Sciatic nerve (tissue), 2 donors: ENCODE results near the gene ANXA7. TPM values are rescaled to one million over a fixed set of nuclear protein-coding genes. Genes with fewer than 3 reads are reported as not detected.

ENCODE experiments used
- ATAC-seq: fragments of 200-7000 bp; cut with Tn5 transposase; one replicate; pipeline ENCODE4 v1.9.1; 2020; ENCODE audit warnings: mild to moderate bottlenecking, moderate library complexity
- DNase-seq: peaks from one replicate; pipeline ENCODE4 v3.0.0-alpha.2; 2020; ENCODE audit warnings: low spot score
- intact Hi-C: fragments of 100-400 bp; cut with DNase I; formaldehyde crosslinking; loops from one replicate; pipeline ENCODE4 v1.14.2; 2022
- total RNA-seq: library from RNA; stranded (reverse); fragmentation: NEBNext Ultra II Directional; extraction: Animal tissue kit (Norgen Biotek cat#: 25700); gene quantifications from one replicate; pipeline ENCODE4 v1.2.1, GENCODE V29; 2021
- donor health status: DM: no; HTN: no; CAD: no.
- donor health status: DM: no; HTN: no; CAD: no.

Gene ANXA7
- total RNA-seq = 109 TPM

DNA sequence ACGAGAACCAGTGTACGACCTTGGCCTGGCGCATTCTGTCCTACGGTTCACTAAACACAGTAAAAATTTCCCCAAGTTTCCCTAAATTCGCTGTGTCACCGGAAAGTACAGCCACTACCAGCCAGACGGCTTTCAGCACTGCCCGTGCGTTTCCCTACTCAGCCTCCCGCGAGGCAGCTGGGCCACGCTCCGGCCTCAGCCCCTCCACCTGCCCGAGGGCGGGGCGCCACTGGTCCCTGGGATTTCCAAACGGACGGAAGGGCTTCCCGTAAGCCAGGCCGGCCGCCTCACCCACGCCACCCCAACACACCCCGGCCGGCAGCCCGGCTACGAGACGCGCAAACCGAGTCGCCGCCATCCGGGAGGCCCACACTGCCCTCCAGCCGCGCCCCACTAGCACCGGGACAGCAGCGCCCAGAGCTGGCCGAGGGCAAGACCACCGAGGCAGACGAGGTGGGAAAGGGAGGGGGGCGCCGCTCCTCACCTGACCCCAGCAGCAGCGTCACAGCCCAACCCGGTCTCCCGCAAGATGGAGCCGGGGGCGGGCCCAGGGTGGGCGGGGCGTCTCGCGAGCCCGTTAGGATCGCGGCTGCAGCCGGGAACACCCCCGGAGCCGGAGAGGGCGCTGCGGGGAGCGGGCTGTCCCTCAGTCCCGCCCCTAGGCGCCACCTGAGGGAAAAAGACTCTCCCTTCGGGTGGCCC lies at the start of gene ANXA7:
TSS of gene ANXA7 (minus strand) at position 531 of the 702 bp plus-strand sequence. CDS start 13,202 bp downstream, outside the sequence.
- intact Hi-C loops = no loop called here
- ATAC-seq (peak; percentile 99), DNase-seq (peak; percentile 97)

DNA sequence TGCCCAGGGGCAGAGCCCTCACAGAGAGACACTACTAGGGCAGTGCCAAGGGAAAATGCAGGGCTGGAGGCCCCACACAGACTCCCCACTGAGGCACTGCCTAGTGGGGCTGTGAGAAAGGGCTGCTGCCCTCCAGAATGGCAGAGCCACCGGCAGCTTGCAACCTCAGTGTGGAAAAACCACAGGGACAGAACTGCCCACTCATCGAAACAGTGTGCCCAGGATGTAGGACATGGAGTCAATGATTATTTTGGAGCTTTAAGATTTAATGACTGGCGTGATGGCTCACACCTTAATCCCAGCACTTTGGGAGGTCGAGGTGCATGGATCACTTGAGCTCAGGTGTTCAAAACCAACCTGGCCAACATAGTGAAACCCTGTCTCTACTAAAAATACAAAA lies 47.0 kb upstream of the ANXA7 start:
- ATAC-seq = no peak
- DNase-seq = no peak

DNA sequence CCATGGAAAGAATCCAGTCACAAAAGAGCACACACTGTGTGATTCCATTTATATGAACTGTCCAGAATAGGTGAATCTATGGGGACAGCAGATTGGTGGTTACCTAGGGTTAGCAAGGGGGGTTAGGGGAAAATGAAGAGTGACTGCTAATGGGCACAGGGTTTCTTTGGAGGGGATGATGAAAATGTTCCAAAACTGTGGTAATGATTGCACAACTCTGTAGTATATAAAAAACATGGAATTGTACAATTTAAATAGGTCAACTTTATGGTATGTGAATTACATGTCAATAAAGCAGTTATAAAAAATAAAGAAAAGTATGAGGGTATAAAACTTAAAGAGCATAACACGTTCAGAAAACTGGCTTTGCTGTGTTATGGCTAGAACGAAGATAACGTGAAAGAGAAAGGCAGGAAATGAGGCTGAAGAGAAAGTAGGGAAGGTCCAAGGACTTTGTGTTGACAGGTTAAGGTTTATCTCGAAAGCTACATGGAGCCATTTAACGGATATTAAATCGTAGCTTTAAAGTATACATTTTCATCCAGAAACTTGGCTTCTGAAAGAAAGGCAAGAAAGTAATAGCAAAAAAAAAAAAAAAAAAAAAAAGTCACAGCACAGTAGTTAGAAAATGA lies 45.9 kb upstream of the ANXA7 start:
- intact Hi-C loops = no loop called here
- ATAC-seq (no peak), DNase-seq (no peak)

More for the DNA sequence above, 47.0 kb upstream of the ANXA7 start:
- intact Hi-C loops = no loop called here

DNA sequence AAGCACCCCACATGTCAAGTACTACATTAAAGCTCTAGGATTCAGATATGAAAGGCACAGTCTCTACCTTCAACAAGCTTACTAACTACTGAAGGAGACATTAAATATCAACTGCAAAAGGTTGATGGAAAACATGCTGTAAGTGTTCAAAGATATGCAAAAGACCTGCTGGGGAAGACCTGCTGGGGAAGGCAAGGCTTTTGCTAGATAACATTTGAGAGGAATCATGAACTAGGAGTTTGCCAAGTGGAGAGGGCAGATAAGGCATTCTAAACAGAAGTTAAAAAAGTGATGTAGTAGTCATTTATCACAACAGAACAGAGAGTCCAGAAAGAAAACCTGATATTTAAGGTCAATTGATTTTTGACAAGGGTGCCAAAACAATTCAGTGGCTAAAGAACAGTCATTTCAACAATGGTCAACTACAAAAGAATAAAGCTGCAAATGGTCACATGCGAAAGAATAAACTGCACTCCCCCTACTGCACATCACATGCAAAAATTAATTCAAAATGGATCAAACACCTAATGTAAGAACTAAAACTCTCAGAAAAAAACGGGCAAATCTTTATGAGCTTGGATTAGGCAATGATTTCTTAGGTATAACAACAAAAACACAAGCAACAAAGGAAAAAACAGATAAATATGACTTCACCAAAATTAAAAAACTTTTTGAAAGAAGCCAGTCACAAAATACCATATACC lies 42.5 kb upstream of the ANXA7 start:
- ATAC-seq = no peak
- intact Hi-C loops = no loop called here
- no peak for DNase-seq

DNA sequence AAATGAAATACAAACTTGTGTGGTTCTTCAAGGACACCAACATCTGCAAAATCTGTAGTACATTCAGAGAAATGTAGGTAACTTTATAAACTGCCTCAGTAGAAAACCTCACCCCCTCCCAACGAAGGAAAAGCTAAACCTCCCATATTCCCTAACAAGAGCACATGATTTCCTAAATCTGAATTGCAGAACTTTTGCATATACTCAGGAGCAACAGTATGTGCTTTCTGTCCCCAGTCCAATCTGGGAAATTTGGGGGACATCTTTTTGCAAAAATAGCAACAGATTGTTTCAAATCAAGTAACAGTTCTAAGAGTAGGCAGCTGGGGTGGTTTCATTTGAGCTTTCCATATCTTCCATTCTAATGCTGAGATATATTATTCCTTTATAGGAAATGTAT lies 35.3 kb upstream of the ANXA7 start:
- no peak for ATAC-seq
- intact Hi-C loops = no loop called here
- no peak for DNase-seq

DNA sequence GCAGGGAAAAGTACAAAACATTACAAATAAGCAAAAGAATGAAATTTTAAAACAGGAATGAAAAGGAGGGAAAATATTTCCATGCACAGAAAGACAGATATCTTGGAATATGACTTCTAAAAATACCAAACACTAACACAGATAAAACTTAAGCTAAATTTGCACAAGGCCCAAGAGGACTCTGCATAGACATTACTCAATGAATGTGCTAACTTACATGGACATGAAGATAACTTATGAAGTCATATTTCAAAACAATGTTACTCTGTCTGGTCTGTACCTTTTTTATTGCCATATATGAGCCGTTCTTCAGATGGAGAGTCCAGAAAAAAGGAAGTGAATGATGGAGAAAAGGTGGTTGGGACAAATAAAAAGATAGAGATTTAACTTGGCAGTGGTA lies 34.5 kb upstream of the ANXA7 start:
- ATAC-seq = no peak
- intact Hi-C loops = no loop called here
- no peak for DNase-seq

DNA sequence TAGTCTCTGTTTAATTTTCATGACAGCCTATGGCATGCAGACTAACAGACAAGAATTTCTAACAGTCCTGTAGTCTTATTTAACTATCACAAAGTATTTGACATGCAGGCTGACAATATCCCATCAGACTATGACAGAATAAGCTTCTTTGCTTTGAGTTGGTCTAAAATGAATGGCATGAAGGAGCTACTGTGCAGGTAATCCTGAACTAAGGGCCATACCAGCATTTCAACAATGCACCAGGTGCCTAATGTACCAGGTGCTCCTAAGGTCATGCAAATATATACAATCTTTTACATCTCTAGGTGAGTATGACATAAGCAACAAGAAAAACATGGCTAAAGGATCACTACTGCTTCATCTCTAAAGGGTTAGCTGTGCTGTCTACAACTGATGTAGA lies 33.1 kb upstream of the ANXA7 start:
- DNase-seq (no peak), ATAC-seq (no peak)
- intact Hi-C loops = no loop called here

DNA sequence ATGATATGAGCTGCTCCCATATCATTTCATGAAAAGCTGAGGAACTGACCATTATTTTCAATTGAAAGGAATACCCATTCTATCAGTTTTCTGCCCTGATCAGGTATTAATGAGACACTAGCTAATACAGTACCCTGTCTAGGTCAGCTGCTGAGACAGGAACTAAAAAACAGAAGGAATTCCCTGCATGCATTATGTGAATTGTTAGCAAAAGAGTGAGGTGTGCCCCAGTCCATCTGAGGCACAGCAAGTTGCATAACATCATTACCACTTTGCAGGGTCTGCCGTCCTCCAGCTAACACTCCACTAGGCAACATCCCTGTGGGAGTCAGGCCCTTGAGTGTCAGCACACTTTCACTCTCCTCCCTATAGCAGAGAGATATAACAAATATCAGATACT lies 30.6 kb upstream of the ANXA7 start:
- DNase-seq (no peak), ATAC-seq (no peak)
- intact Hi-C loops = no loop called here

DNA sequence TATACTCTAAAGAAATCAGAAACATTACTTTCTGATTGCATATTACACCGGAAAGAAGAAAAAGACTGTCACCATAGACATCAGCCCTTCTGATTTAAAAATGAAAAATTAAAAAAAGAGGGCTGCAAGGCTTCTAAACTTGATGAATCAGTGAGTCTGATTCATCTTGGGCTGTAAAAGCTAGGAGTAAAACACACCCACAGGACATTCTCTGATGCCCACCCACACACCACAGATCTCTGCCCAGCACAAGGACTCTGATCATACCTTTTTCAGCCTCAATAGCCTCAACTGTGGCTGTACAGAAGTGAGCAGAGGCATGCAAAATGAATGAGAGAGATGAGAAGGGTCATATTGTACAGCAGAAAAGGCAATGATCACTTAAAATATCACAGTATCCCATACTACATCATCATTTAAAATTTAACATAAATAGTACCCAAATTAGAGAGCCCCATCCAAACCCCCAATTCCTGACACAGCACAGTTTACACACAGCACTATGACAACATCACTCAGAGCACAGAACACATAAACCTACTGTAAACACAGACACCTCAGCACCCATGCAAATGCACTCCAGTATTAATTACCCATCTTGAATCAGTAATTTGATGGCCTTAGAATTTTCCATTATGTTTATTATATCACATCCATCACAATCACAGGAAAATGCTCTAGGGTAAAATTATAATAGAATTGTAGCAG lies 25.9 kb upstream of the ANXA7 start:
- DNase-seq (no peak), ATAC-seq (no peak)
- intact Hi-C loops = no loop called here

DNA sequence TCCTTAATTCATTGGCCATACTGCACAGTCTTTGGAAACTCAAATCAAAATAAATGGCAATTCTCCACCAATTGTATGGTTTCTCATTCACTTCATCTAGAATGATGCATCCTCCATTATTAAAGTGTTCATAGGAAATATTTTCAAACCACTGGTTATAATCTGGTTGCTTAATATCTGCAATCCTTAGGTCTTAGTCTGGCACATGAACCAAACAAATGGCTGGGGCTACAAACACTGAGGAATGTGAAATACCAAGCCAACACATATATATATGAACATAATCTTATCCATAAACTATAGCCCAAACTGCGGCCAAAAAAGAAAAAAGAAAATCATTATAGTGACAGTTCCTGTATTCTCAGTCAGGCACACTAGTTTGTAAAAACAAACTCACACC lies 25.2 kb upstream of the ANXA7 start:
- no peak for ATAC-seq
- intact Hi-C loops = no loop called here
- no peak for DNase-seq

DNA sequence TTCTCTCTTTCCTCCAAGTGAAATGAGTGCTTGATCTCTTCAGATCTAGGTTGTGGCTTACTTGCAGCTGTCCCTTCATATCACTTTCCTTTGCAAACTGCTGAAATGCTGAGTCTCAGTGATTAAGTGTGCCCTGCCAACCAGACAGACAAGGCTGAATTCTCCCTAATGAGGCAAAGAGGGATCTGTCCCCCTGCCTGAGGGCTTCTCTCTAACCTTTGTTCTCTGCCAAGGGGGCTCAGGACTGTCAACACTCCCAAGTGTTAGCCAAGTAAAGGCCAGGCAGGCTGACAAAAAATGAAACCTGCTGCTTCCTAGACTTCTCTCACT lies 19.6 kb upstream of the ANXA7 start, which contains the start of gene MSS51:
TSS of gene MSS51 (minus strand) at position 24 of the 330 bp plus-strand sequence. CDS start 5,277 bp downstream, outside the sequence.
- ATAC-seq (no peak), DNase-seq (no peak)
- intact Hi-C loops = no loop called here

DNA sequence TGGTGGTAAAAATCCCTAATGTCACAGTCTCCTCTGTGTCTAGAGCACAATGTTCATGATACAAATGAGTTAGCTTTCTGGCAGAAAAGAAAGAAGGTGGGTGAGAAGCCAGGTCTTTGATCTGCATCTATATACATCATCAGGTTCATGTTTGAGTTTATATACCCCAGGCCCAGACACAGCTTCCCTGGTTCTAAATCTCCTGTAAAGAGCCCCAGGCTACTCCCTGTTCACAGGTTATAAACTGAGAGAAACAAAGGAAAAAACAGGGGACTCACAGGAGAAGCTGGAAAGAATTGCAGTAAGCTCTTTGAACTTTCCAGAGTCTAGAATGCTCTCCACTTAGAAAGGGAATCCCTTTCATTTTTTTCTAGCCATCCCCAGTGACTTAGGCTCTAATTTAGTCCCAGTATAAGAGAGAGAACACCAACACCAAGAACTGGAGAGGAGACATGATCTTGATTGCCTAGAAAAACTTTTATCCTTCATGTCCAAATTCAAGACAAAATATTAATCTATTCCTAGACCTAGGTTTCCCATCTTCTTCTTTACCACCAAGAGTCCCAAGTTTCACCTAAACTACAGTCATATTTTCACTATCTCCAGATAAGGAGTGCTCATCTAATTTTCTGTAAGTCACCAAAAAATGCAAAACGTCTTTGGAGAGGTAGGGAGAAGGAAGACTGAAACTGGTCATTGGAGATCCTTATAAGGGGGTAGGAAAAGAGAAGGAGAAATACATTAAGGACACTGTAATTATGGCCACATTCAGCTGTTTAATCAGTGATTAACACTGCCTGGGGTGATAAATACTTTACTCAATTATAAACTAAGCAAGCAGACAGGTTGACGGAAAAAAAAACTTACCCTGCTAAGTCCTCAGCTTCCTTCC lies 19.0 kb upstream of the ANXA7 start:
- DNase-seq (no peak), ATAC-seq (no peak)
- intact Hi-C loops = no loop called here

DNA sequence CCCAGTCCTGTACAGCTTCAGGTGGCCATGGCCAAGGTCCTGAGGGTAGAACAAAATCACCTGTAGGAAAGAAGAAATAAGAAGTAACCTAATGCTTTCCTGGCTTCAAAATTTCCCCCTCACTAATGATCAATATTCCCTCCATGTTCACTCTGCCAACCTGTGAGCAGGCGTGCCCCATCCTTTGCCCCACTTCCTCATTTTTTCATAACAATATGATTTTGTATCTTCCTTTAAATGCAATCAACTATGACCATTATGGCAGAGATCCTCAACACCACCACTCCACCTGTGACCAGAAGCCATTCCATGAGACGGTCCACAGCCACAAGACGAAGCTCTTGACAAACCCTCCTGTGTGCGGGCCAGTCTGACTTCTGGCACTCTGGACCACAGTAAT lies 12.5 kb upstream of the ANXA7 start:
- ATAC-seq (no peak), DNase-seq (no peak)
- intact Hi-C loops = no loop called here

DNA sequence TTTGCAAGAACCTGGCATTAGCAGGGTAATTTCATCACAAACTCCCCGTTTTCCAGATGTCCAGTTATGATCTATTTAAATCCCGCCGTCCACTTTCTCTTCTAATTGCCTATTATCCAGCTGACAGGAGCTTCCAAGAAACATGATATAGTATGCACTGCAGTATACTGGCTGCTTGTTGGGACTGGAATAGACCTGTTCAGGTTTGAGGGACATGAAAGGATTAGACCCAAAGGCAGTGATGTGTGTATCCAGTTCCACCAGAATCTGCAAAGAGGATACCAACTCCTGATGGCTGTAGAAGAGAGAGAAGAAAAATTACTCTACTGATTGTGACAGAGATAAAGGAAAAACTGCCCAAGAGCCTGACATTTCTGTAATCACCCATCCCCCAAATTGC lies 10.6 kb upstream of the ANXA7 start:
- intact Hi-C loops = no loop called here
- ATAC-seq (no peak), DNase-seq (no peak)

DNA sequence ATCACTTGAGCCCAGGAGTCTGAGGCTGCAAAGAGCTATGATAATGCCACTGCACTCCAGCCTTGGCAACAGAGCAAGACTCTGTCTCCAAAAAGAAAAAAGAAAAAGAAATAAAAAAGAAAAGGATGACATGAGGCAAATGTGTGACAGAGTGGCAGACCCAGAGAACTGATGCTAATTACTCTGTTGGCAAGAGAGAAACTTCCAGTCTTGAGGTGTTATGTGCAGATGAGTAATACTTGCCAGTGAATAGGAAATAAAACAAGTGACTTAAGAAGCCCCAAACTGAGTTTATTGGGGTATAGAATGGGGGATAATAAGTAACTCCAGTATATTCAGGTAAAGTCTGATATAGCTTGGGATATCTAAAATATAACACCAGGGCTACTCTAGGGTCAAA lies 9.5 kb upstream of the ANXA7 start:
- ATAC-seq = no peak
- intact Hi-C loops = no loop called here
- no peak for DNase-seq

DNA sequence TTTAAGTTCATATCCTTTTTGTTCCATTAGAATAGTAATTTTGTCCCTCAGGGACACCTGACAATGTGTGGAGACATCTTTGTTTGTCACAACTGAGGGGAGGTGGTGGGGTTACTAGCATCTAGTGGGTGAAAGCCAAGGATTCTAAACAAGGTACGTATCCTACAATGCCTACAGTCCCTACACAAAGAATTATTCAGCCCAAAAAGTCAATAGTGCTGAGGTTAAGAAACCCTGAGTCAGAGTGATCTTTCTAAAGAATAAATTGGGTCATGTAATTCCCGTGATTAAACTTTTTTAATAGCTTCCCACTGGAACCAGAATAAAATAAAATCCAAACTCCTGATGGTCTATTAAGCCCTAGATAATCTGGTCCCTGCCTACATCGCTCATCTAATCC lies 2.7 kb upstream of the ANXA7 start:
- intact Hi-C loops = no loop called here
- no peak for ATAC-seq
- DNase-seq = no peak

DNA sequence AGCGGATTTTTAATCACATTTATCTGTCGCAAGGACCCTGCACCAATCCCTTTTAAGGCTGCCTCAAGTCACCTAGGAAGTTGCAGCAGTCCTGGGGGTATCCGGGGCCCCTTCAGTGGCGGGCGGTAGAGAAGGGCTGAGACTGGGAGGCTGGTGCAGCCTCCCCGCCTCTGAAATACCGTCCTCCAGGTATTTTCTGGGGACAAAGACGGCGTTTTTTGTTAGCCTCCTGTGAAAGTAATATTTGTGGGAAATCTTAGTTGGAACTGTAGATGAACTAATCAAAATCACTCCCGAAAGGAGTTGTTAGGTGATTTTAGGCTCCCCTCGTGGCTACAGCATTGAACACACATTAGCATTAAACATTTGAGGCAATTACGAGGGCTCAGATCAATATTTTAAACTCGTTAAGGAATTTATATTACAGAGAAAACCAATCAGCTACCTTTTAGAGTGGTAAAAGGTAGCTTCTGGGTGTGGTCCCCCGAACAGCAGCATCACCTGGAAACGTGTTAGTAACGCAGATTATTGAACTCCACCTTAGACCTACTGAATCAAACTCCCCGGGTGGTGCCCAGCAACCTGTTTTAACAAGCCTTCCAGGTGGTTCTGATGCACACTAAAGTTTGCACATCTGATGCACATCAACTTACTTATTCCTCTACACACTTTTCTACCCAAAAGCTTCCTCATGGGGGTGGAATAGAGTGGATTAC lies 530 bp upstream of the ANXA7 start:
- peak; percentile 61 for ATAC-seq

DNA sequence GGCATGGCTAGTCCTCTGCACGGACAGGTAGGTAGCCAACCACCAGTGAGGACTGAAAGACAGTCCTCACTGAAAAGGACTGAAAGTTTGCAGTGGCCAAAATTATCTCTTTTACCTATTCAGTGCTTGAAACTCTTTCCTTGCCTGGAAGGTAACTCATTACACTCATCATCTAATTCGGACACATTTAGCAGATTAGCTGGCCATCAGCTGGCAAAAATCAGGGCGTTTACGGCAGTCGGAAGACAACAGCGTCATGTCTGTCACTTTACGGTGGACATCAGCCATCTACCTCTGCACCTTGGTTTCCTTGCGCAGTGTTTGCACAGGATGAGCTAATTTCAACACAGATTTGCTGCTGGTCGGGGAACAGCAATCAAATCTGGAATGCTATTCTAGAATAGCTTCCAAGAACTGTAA lies 740 bp downstream of the ANXA7 start:
- intact Hi-C loops = no loop called here
- DNase-seq = no peak
- peak; percentile 33 for ATAC-seq

More for the DNA sequence above, 530 bp upstream of the ANXA7 start:
- DNase-seq = no peak
- intact Hi-C loops = no loop called here
